Hepatic stellate cell (primary cell): ENCODE data around the gene HNRNPL.

Experiments used
- DNase-seq: peaks from one replicate; pipeline ENCODE4 v3.0.0; 2011; ENCODE audit warnings: low spot score

The HNRNPL gene

GRCh38 chr19:38845374-38846024 is 4.3 kb downstream of the HNRNPL start:
- DNase-seq, result no peak

GRCh38 chr19:38844093-38844686 is 5.6 kb downstream of the HNRNPL start:
- no peak for DNase-seq

DNA sequence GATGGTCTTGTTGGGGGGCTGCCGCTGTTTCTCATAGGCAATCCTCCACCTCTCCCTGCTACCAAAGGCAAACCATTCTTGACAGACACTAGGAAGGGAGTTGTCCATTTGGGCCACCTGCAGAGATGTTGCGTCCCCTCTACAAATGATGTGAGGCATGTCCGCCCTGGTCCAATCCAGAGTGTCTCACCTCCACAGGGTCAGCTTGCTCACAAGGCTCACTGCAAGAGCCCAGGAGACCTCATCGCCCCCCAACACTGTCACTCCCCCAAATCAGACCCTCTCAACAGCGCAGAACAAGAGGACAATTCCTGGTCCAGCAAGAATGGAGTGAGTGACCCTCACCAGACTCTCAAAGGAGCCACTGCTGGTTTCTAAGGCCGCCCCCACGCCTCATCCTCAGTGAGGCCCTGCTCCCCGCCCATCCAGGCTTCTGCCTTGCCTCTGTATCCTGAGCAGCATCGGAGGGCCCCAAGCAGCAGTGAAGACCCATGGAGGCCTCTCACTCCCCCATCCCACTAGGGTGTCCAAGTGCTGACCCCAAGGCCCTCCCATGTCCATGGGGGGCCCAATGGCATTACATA is 6.5 kb downstream of the HNRNPL start:
- DNase-seq, result no peak

DNA sequence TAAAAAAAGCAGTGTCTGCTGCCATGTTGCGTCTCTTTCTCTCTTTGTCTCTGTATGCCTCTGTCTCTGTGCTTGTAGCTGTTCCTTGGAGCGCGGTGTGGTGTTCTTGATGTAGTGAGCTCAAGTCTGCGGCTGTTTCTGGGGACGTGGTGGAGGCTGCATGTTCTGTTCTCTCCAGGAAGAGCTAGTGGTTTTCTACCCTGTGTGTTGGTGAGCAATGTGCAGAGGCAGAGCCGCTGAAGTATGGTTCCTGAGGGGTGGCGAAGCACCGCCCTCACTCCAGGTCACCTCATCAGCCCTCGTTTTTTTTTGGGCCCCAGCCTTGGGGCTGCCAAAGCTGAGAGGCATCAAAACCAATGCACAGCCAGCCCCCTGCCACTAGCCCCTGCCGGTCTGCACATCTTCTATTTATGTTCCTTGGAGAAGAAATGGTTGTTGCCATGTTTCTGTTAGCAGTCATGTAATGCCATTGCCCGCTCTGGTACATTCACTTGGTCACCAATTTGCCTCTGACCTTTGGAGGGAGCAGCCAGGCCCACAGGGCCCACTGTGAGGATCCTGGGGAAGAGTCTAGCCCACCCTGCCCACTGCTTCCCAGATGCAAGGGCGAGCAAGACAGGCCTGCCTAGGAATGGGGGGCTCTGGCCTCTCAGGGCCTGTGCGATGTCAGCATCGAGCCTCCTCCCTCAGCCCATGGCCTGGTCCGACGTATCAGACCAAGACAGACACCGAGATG is 7.2 kb downstream of the HNRNPL start:
- DNase-seq, result no peak

DNA sequence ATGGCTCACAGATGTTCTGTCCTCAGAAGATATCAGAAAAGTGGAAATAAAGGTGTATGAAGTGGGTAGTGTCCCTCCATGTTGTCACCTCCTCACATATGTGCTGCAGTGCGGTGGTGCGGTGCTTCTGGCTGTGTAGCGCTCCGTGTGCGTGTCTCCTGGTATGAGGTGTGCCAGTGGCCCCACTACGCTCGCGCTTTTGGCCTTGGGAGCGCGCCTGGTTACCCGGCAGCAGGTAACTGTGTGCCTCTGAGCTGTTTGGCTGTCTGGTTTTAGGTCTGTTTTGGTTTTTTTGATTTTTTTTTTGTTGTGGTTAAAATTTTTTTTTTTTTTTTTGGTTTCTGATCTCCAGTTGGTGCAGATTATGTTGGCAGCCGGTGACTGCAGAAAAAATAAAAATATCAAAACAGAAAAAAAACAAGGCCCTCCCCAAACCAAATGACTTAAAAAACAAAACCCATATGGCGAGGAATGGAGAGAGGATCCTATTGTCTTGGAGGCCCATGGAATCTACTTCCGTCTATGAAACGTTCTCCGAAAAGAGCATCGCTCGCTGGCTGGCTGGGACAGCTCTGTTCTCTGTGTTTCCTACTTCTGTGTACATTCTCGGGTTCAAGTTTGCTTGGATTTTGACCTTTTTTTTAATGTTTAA is 7.9 kb downstream of the HNRNPL start:
- no peak for DNase-seq

GRCh38 chr19:38841180-38841766 is 8.5 kb downstream of the HNRNPL start:
- DNase-seq, result no peak

- DNase-seq, result no peak
Measured at GRCh38 chr19:38840583-38840968, 9.2 kb downstream of the HNRNPL start.

GRCh38 chr19:38839816-38840582 is 9.8 kb downstream of the HNRNPL start:
- no peak for DNase-seq

DNA sequence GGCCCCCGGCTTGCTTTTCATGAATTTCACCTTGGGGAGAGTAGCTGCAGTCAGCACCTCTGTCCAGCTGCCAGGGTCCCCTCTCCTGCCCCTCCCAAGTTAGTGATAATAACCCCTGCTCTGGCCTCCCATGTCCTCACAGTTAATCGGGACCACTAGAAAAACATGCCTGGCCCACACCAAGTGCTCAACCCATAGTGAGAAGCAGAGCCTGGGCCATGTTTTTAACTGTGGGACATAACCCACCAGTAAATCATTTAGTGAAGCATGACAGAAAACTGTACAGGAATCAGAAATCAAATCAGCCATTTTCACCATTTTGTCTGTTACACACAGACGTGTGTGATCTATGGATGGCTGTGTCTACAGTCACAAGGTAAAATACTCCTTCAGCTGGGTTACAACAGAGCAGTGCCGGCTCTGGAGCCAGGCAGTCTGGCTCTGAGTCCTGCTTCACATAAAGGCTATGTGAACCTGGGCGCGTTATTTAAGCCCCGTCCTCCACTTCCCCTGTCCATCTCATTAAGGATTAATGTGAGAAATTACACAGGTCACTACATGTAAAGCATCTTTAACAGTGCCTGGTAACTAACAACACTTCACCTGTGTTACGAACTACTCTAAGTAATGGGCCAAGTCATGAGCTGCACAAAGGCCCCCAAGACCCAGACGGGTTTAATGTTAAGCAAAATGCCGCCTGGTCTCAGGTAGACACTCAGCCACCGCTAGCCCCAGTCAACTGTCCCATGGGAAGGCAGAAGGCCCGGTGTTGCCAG is 10.6 kb downstream of the HNRNPL start:
- no peak for DNase-seq

DNA sequence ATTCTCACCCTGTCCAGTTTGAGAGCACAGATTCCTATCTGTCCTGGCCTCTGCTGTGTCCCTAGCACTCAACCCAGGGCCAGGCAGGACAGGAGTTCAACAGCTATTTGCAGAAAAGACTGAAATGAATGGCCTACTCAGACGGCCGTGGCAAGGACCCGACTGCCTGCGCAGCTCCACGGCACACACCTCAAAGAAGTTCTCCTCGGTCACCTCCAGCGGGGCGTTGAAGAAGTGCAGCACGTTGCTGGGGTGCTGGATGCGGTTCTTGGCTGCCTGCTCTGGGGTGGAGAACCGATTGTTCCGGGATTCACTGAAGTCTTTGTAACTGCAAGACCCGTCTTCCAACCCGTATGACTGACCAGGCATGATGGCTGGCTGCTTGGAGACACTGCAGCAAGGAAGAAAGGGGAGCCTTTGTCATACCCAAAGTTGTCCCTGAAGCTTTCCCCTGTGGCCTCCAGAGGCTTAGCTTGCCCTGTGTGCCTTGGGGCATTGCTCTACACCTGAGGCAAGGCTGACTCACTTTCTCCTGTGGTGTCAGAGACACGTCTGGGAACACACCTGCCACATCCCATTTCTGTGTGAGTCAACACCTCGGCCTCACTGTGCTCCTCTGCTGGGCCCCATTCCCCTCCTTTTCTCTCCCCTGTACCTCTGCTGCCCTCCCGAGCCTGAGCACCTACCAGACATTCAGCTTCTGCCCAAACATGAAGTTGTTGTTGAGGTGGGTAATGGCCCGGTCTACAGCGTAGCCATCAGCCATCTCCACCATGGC is 11.4 kb downstream of the HNRNPL start:
- DNase-seq, result no peak

- no peak for DNase-seq
Measured at GRCh38 chr19:38837656-38838121, 12.1 kb downstream of the HNRNPL start.

DNA sequence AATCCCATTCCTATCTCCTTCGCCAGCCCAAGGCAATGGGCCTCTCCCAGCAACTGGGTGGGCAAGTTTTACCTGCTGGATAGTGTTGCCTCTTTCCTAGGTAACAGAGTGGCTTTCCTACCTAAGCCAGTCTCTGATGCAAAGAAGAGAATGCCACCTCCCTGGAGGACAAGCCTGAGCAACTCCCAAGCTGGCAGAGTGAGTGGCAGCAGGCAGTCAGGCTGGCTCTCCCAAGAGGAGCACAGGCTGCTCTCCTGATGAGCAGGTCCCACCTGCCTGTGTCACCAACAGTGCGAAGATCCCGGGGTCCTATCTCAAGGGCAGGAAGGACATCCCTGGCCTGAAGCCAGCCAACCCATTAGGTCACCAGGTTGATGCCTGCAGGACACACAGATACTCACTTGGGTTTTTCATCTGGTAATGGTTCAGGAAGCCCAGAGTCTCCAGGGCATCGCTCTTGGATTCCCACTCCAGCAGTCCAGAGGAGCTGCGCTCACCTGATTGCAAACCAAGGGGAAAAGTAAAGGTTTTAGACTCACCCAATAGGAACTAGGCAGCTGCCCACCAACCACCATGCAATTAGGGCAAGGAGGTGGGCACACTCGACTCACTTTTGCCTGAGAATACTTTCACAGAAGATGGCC is 12.7 kb downstream of the HNRNPL start:
- no peak for DNase-seq

DNA sequence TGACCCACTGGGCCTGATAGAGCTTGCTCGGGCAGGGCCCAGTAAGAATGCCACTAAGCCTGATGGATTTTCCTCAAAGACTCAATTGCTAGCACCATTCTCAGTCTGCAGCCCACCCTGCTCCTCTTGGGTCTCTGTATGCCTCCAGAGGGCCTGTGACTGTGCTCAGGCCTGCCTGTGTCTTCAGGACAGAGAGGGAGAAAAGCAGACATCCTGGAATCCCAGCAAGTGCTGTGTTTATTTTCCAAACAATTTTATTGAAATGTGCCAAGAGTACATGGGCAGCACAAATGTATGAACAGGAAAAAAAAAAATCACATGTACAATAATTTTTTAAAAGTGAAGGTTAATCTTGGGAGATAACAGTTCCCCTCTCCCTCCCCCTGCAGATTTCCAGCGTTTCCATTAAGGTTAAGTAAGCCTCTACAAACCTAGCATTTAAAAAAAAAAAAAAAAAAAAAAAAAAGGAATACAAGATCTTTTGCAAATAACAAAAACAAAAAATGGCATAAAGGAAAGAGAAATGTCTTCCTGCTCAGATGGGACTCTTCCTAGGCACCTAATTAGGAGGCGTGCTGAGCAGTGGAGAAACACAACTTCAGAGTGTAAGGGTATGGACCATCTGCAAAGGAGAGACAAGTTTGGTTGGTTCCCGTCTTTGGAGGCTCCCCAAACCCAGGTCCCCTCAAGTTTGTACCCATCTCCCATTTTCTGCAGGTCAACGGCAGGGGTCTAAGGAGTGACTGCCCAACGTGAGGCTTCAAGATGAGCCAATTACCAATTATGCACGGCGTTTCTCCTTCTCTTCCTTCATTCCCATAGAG is 13.4 kb downstream of the HNRNPL start:
- DNase-seq, result no peak

DNA sequence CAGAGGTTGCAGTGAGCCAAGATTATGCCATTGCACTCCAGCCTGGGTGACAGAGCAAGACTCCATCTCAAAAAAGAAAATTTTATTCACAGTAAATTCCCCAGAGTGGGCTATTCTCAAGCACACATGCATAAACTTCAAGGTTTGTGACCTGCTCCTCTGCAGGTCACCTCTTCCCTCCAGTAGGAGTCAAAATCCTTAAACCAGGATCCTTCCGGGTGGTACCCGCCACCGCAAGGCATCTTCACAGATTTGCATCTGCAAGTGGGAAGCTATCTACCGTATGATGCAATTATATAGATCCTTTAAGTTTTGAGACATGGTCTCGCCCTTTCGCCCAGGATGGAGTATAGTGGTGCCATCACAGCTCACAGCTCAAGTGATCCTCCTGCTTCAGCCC is 15.2 kb downstream of the HNRNPL start:
- no peak for DNase-seq

DNA sequence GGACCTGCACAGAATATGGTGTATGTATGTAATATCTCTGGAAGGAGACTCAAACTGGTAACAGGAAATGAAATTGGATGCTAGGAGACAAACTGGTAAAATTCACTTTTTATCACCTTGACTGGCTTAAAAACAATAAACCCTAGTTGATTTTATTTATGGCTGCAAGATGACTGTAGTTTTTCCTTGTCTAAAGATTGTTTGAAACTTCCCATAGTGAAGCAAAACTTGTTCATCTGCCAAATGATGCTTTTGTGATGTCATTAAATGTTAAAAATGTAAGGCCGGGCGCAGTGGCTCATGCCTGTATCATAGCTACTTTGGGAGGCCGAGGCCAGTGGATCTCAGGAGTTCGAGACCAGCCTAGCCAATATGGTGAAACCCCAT is 15.7 kb downstream of the HNRNPL start:
- DNase-seq, result no peak

GRCh38 chr19:38833092-38833425 is 16.7 kb downstream of the HNRNPL start:
- no peak for DNase-seq

DNA sequence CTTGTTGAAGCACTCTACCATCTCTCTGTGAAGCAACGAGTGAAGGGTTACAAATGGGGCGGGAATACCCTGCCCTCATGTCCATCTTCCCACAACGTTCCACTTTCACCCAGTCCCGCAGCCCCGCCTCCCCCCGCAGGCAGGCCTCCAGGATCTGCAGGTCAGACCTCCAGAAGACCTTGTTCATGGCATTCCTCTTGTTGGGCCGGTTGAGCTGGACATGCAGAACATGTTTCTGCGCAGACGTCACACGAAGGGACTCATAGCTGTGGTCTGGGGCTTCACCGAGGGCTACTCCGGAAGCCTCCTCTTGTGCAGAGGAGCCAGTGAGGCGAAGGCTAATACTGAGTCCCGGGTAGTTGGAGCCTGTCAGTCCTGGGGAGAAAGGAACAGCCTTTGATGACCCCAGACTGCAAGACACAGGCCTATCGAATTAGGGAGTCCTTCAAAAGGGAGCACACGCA is 18.6 kb downstream of the HNRNPL start:
- peak; percentile 93 for DNase-seq

DNA sequence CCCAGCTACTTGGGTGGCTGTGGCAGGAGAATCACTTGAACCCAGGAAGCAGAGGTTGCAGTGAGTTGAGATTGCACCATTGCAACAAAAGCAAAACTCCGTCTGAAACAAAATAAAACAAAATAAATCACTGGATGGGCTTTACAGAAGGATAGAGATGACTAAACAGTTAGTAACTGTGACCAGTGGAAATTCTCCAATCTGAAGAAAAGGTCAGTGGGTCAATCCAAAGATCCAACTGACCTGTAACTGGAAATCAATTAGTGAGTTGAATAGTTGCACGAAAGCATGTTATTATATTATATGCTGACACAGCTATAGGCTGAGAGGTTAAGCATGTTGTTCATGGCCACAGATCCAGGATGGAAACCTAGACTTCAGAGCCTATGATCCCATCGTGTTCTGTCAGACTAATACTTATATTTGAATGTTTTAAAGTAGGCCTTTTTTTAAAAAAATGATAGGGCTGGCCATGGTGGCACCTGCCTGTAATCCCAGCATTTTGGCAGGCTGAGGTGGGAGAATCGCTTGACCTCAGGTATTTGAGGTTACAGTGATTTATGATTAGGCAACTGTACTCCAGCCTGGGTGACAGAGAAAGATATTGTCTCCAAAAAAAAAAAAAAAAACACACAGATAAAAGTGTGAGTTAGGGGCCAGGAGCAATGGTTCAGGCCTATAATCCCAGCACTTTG is 19.6 kb downstream of the HNRNPL start:
- no peak for DNase-seq
